OCI-LY1 (cell line): ENCODE data around the gene MYLK2.

ENCODE experiments used
- H2AFZ ChIP-seq: fragments of 200-600 bp; sonication (generic), shearing (Covaris generic); 2 replicates; pipeline ENCODE4 v1.6.0; 2014; ENCODE audit warnings: antibody characterized with exemption, mild to moderate bottlenecking, low read length
- H3F3A ChIP-seq: fragments of 200-600 bp; sonication (generic), shearing (Covaris generic); 2 replicates; pipeline ENCODE4 v1.6.0; 2014; ENCODE audit warnings: mild to moderate bottlenecking, antibody characterized with exemption, low read length, moderate library complexity; ENCODE audit not compliant: insufficient read depth
- H3K27ac ChIP-seq: fragments of 200-600 bp; sonication (generic); 2 replicates; pipeline ENCODE4 v1.5.1; 2014; ENCODE audit warnings: low read length, mixed run types, mild to moderate bottlenecking, low read depth; ENCODE audit not compliant: poor library complexity, severe bottlenecking
- H3K27me3 ChIP-seq: fragments of 200-600 bp; sonication (generic); 2 replicates; pipeline ENCODE4 v1.6.0; 2014; ENCODE audit warnings: antibody characterized with exemption, mild to moderate bottlenecking, low read length, moderate library complexity; ENCODE audit not compliant: insufficient read depth
- H3K36me3 ChIP-seq: fragments of 200-600 bp; sonication (generic); 2 replicates; pipeline ENCODE4 v1.6.1; 2014; ENCODE audit warnings: mild to moderate bottlenecking, antibody characterized with exemption, low read length, moderate library complexity, mixed read lengths; ENCODE audit not compliant: insufficient read depth
- H3K4me1 ChIP-seq: fragments of 200-600 bp; sonication (generic); 2 replicates; pipeline ENCODE4 v1.5.1; 2014; ENCODE audit warnings: mild to moderate bottlenecking, low read length, moderate library complexity; ENCODE audit not compliant: insufficient read depth, severe bottlenecking
- H3K4me2 ChIP-seq: fragments of 200-600 bp; sonication (generic), shearing (Covaris generic); 2 replicates; pipeline ENCODE4 v1.6.1; 2014; ENCODE audit warnings: low read length
- H3K4me3 ChIP-seq: fragments of 200-600 bp; sonication (generic); 2 replicates; pipeline ENCODE4 v1.5.1; 2014; ENCODE audit warnings: low read length, low read depth, mild to moderate bottlenecking, mixed read lengths; ENCODE audit not compliant: poor library complexity, severe bottlenecking
- H3K79me2 ChIP-seq: fragments of 200-600 bp; shearing (Covaris generic); 2 replicates; pipeline ENCODE4 v1.6.1; 2016; ENCODE audit warnings: mixed run types, low read length, mixed read lengths; ENCODE audit not compliant: insufficient read depth
- H3K9ac ChIP-seq: fragments of 200-600 bp; sonication (generic), shearing (Covaris generic); 2 replicates; pipeline ENCODE4 v1.6.1; 2014; ENCODE audit warnings: mild to moderate bottlenecking, low read length, mixed read lengths
- H3K9me2 ChIP-seq: fragments of 200-600 bp; sonication (generic), shearing (Covaris generic); 2 replicates; pipeline ENCODE4 v1.6.1; 2014; ENCODE audit warnings: low read depth, mild to moderate bottlenecking, low read length, mixed read lengths
- H3K9me3 ChIP-seq: fragments of 200-600 bp; shearing (Covaris generic); 2 replicates; pipeline ENCODE4 v1.6.1; 2014; ENCODE audit warnings: low read length, mixed read lengths
- H4K20me1 ChIP-seq: fragments of 200-600 bp; sonication (generic), shearing (Covaris generic); 2 replicates; pipeline ENCODE4 v1.6.0; 2016; ENCODE audit warnings: mild to moderate bottlenecking, low read length; ENCODE audit not compliant: insufficient read depth
- EZH2 ChIP-seq: fragments of 200-600 bp; sonication (generic), shearing (Covaris generic); IDR thresholded peaks from 2 replicates; pipeline ENCODE4 v1.8.0; 2017; ENCODE audit warnings: borderline replicate concordance, mixed run types, mild to moderate bottlenecking, antibody characterized with exemption, low read length, moderate library complexity, mixed read lengths
- TF ChIP-seq, protein P1 (sequence below): fragments of 200-600 bp; sonication (generic), shearing (Covaris generic); IDR thresholded peaks from 2 replicates; pipeline ENCODE4 v1.5.1; 2017; ENCODE audit warnings: mild to moderate bottlenecking, antibody characterized with exemption, low read length, moderate library complexity, mixed read lengths

Gene MYLK2

DNA sequence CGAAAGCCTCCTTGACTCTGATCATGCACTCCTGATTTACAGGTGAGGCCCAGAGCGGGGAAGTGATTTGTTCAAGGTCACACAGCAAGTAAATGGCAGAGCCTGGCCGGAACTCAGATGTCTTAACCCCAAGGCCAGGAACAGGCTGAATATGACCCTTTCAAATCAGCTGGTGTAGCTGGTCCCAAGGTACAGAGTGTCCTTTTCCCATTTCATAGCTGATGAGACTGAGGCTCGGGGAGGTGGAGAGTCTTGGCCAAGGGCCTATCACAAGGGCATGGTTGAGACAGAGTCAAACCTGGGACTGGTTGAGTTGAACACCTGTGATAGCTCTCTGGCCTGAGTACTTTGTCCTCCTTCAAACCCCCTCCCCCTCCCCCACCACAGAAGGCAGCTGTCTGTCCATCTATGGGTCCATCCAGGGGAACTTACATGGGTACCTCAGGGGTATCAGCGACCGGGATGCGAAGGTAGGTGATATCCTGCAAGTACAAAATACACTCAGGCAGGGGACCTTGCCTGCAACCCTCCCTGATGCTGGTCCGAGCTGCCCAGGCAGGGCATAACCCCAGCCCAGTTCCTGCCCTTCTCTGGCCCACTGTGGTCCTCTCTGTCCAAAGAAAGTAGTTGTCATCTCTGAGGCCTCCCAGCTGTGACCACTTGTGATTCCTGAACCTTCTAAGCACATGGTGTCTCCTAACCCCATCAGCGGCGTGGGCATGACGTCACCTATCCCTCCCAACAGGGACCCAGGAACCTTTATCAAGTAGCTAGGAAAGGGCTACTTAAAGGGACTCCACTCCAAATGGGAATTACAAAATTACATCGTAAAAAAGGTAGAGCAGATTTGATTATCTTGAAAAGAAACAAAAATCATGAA is 45.6 kb downstream of the MYLK2 start:
- Histone ChIP-seq H3K36me3 (no peaks in the 10 kb centered on the region), H3K9me2 (no peaks in the 10 kb centered on the region), H4K20me1 (no peaks in the 10 kb centered on the region), H2AFZ (no peak overlapping the region), H3K4me3 (no peak overlapping the region), H3K9ac (no peak overlapping the region), H3K27me3 (peaks cover 9% of the 10 kb centered on the region; the same call in 1 of the 2 replicates), H3K27ac (no peak overlapping the region), H3K9me3 (no peaks in the 10 kb centered on the region), H3K4me2 (no peak overlapping the region), H3F3A (no peaks in the 10 kb centered on the region), H3K79me2 (no peaks in the 10 kb centered on the region), H3K4me1 (peaks cover 13% of the 10 kb centered on the region)
- TF ChIP-seq, protein P1, sequence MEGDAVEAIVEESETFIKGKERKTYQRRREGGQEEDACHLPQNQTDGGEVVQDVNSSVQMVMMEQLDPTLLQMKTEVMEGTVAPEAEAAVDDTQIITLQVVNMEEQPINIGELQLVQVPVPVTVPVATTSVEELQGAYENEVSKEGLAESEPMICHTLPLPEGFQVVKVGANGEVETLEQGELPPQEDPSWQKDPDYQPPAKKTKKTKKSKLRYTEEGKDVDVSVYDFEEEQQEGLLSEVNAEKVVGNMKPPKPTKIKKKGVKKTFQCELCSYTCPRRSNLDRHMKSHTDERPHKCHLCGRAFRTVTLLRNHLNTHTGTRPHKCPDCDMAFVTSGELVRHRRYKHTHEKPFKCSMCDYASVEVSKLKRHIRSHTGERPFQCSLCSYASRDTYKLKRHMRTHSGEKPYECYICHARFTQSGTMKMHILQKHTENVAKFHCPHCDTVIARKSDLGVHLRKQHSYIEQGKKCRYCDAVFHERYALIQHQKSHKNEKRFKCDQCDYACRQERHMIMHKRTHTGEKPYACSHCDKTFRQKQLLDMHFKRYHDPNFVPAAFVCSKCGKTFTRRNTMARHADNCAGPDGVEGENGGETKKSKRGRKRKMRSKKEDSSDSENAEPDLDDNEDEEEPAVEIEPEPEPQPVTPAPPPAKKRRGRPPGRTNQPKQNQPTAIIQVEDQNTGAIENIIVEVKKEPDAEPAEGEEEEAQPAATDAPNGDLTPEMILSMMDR, result no peak
- TF ChIP-seq EZH2, result no peak

DNA sequence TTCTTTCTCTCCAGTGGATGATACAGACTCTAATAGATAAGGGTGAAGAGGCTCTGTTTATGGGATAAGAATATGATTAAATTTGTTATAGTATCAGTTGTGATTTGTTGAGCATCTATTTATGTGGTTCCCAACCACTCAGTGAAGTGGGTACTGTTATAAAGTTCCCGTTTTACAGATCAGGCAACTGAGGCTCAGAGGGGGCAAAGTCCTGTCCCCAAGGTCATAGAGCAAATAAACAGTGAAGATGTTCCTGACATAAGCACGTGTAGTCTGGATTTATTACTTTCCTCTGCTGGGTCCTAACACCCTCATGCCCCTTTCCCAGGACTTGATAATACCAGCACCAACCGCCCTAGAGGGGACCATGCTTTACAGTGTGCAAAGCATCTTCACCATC is 47.1 kb downstream of the MYLK2 start:
- H3K9ac ChIP-seq, result no peak overlapping the region
- no peaks in the 10 kb centered on the region for H3K36me3 ChIP-seq
- H3K9me3 ChIP-seq, result no peaks in the 10 kb centered on the region
- no peaks in the 10 kb centered on the region for H3K9me2 ChIP-seq
- no peaks in the 10 kb centered on the region for H3F3A ChIP-seq
- no peaks in the 10 kb centered on the region for H3K79me2 ChIP-seq
- no peak overlapping the region for H3K27ac ChIP-seq
- H3K4me2 ChIP-seq, result no peak overlapping the region
- no peak overlapping the region for H2AFZ ChIP-seq
- H3K4me1 ChIP-seq, result peaks cover 14% of the 10 kb centered on the region
- H3K27me3 ChIP-seq, result 0 out of 2 replicates have a peak, but pooled peaks cover 11% of the 10 kb centered on the region
- H4K20me1 ChIP-seq, result no peaks in the 10 kb centered on the region
- no peak for TF ChIP-seq EZH2
- TF ChIP-seq, protein P1, result no peak
- no peak overlapping the region for H3K4me3 ChIP-seq

DNA sequence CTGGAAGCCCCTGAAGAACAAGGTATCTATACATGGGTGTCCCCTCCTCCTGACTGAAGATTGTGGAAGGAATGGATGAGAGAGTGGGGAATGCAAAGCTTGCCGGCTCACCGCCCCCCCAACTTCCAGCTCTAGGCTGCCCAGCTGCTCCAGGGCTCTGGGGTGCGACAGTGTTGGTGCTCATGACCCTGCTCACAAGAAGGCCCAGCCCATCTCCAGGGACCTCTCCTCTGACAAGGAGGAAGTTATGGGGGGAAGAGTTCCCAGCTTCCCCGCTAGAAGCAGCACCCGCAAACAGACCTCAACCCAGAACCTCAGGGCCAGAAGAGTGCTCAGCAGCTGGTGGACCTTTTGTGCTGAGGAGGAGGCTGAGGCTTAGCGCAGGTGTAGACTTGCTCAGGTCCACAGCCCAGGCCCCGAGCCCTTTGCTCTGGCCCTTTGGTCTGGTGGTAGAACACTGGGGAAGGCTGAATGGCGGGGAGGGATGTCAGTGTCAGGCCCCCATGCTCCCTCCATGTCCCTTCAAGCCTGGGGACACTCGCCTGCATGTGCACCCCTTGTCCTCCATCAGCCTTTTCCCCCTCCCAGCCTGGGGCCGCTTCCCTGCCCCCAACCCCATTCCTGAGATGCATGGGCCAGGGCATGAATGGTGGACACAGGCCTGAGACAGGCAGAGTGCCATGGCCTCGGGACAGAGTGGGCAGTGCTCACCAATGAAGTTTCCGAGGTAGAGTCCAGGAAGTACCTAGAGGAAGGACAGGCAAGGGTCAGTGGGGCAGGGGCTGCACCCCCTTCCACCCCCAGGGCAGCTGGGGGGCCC is 49.9 kb downstream of the MYLK2 start:
- Histone ChIP-seq H3K4me3 (no peak overlapping the region), H3K4me1 (peaks cover 11% of the 10 kb centered on the region), H4K20me1 (no peaks in the 10 kb centered on the region), H3K9me2 (no peaks in the 10 kb centered on the region), H2AFZ (no peak overlapping the region), H3K79me2 (no peaks in the 10 kb centered on the region), H3K27me3 (0 out of 2 replicates have a peak, but pooled peaks cover 11% of the 10 kb centered on the region), H3K9ac (no peak overlapping the region), H3K36me3 (no peaks in the 10 kb centered on the region), H3K27ac (no peak overlapping the region), H3K4me2 (no peak overlapping the region), H3K9me3 (no peaks in the 10 kb centered on the region), H3F3A (no peaks in the 10 kb centered on the region)
- TF ChIP-seq, protein P1, result no peak
- no peak for TF ChIP-seq EZH2
